Measurements from ENCODE around the gene CRYAA.

GRCh38 chr21:43188181-43188580 lies 19.4 kb downstream of the CRYAA start:
- no peak for TF ChIP-seq ZXDB (tag by site-specific recombination; IDR thresholded peaks at IDR 0.05)
- no peak for TF ChIP-seq CTCF (tag by site-specific recombination; IDR thresholded peaks at IDR 0.05)
- no peak for TF ChIP-seq ZNF416 (tag by site-specific recombination; IDR thresholded peaks at IDR 0.05)
- no peak for TF ChIP-seq ZNF670 (tag by site-specific recombination; IDR thresholded peaks at IDR 0.05; ENCODE audit: low read depth)
- no peak for TF ChIP-seq MYNN (tag by site-specific recombination; IDR thresholded peaks at IDR 0.05; ENCODE audit: borderline replicate concordance)
- no peak for TF ChIP-seq ZNF449 (tag by site-specific recombination; IDR thresholded peaks at IDR 0.05)
- no peak for TF ChIP-seq ZSCAN5A (tag by site-specific recombination; IDR thresholded peaks at IDR 0.05)
- no peak for TF ChIP-seq ZBTB21 (tag by site-specific recombination; IDR thresholded peaks at IDR 0.05)
- no peak for TF ChIP-seq ZNF48 (tag by site-specific recombination; IDR thresholded peaks at IDR 0.05)
- no peak for TF ChIP-seq YY1 (tag by site-specific recombination; IDR thresholded peaks at IDR 0.05)
- no peak for TF ChIP-seq TSHZ1 (tag by site-specific recombination; IDR thresholded peaks at IDR 0.05; ENCODE audit: borderline replicate concordance)
- TF ChIP-seq ZBTB49 (tag by site-specific recombination; IDR thresholded peaks at IDR 0.05; ENCODE audit: low read depth): no peak
- no peak for TF ChIP-seq YY2 (tag by site-specific recombination; IDR thresholded peaks at IDR 0.05)
- no peak for TF ChIP-seq ZNF202 (tag by site-specific recombination; IDR thresholded peaks at IDR 0.05; ENCODE audit: borderline replicate concordance)
